Naive thymus-derived CD4-positive, alpha-beta T cell (primary cell): ENCODE results near the gene CAMK2D. TPM values are rescaled to one million over a fixed set of nuclear protein-coding genes. Genes with fewer than 3 reads are reported as not detected.
"Not testable (repeated sequence)": the region's sequence is repeated elsewhere in the genome, so short reads cannot be mapped to it uniquely, and the experiment has no call there.

Experiments used
- ATAC-seq: fragments of 150-1000 bp; cut with Tn5 transposase; 2 replicates; pipeline ENCODE4 v1.10.0; 2021; ENCODE audit warnings: mild to moderate bottlenecking, moderate library complexity
- CTCF ChIA-PET: fragments of 350-600 bp; sonication (Branson Sonifier 250); formaldehyde crosslinking; loops from one replicate; lab custom pipeline; 2021; ENCODE audit warnings: antibody characterized with exemption; lab: Charles Lee
- POLR2A ChIA-PET: fragments of 350-600 bp; sonication (Branson Sonifier 250); formaldehyde crosslinking; loops from one replicate; lab custom pipeline; 2021; ENCODE audit warnings: antibody characterized with exemption, inconsistent platforms; lab: Charles Lee
- DNase-seq, 9 donors: peaks; one replicate each; pipeline versions ENCODE4 v3.0.0 to v3.0.0-alpha.2; 2020 to 2022; ENCODE audit warnings: mixed read lengths in 1 of 9
- H3K27ac ChIP-seq: one replicate; pipeline ENCODE4 v1.7.0; 2013; ENCODE audit warnings: mild to moderate bottlenecking, low read depth, low read length, moderate library complexity
- H3K27me3 ChIP-seq, 2 donors: one replicate each; pipeline ENCODE4 v1.7.0; 2013; ENCODE audit warnings: low read length in 2 of 2, mild to moderate bottlenecking in 2 of 2, moderate library complexity in 2 of 2; ENCODE audit not compliant: control insufficient read depth in 2 of 2, insufficient read depth in 2 of 2
- H3K36me3 ChIP-seq, 3 experiments: 1 replicate in 2 of 3; 2 replicates in 1 of 3; pipeline ENCODE4 v1.7.0; 2013; ENCODE audit warnings: low read length in 3 of 3, mild to moderate bottlenecking in 3 of 3, moderate library complexity in 1 of 3; ENCODE audit not compliant: insufficient read depth in 3 of 3, control insufficient read depth in 2 of 3
- H3K4me1 ChIP-seq, 2 donors: one replicate each; pipeline ENCODE4 v1.7.0; 2013; ENCODE audit warnings: low read length in 2 of 2, mild to moderate bottlenecking in 2 of 2, moderate library complexity in 1 of 2; ENCODE audit not compliant: control insufficient read depth in 2 of 2, insufficient read depth in 2 of 2
- H3K4me3 ChIP-seq: 2 replicates; pipeline ENCODE4 v1.7.0; 2013; ENCODE audit warnings: mild to moderate bottlenecking, low read length
- H3K9me3 ChIP-seq, 3 experiments: 1 replicate in 2 of 3; 2 replicates in 1 of 3; pipeline ENCODE4 v1.7.0; 2013; ENCODE audit warnings: low read length in 3 of 3; ENCODE audit not compliant: control insufficient read depth in 2 of 3
- H3K27ac Mint-ChIP-seq, 9 donors: one replicate each; pipeline ENCODE4 v1.8.0; 2020 to 2022; ENCODE audit warnings: mixed read lengths in 9 of 9, mild to moderate bottlenecking in 8 of 9, moderate library complexity in 5 of 9, inconsistent platforms in 2 of 9
- H3K27me3 Mint-ChIP-seq, 5 donors: one replicate each; pipeline ENCODE4 v1.8.0; 2021 to 2022; ENCODE audit warnings: mixed read lengths in 5 of 5, mild to moderate bottlenecking in 1 of 5
- H3K36me3 Mint-ChIP-seq, 5 donors: one replicate each; pipeline ENCODE4 v1.8.0; 2020 to 2022; ENCODE audit warnings: mixed read lengths in 5 of 5, mild to moderate bottlenecking in 3 of 5, inconsistent platforms in 1 of 5
- H3K4me1 Mint-ChIP-seq, 7 donors: one replicate each; pipeline ENCODE4 v1.8.0; 2020 to 2022; ENCODE audit warnings: mixed read lengths in 7 of 7, mild to moderate bottlenecking in 3 of 7, inconsistent platforms in 1 of 7
- H3K4me3 Mint-ChIP-seq, 10 donors: one replicate each; pipeline ENCODE4 v1.8.0; 2020 to 2022; ENCODE audit warnings: mild to moderate bottlenecking in 10 of 10, mixed read lengths in 10 of 10, moderate library complexity in 6 of 10, inconsistent platforms in 2 of 10
- H3K9me3 Mint-ChIP-seq, 11 donors: one replicate each; pipeline ENCODE4 v1.8.0; 2020 to 2022; ENCODE audit warnings: mixed read lengths in 11 of 11, mild to moderate bottlenecking in 4 of 11, inconsistent platforms in 1 of 11, moderate library complexity in 1 of 11
- intact Hi-C, 2 donors: fragments of 100-400 bp; cut with micrococcal nuclease; formaldehyde crosslinking; loops; one replicate each; pipeline ENCODE4 v1.15.1; 2023
- polyA plus RNA-seq, 2 donors: library from polyadenylated mRNA; unstranded; fragments of 300-500 nt; fragmentation: Illumina TruSeq; gene quantifications; one replicate each; pipeline ENCODE4 v1.2.3, GENCODE V29; 2021
- total RNA-seq, 6 experiments: library from RNA in 5 of 6; stranded (reverse) in 5 of 6; gene quantifications; 1 replicate in 5 of 6; 2 replicates in 1 of 6; pipeline ENCODE4 v1.2.3 and lab custom pipeline; 2021 to 2026

CAMK2D gene
- total RNA-seq (10 to 100 TPM; 35.8 to 41.2 (median 40.0) TPM), polyA plus RNA-seq (10 to 100 TPM; 13.5 to 13.8 TPM), total RNA-seq (lab: John Stamatoyannopoulos, UW) (86.3 reads per million, percentile 82 among the genes with 10 or more reads in this experiment)

GRCh38 chr4:113761620-113762185 is at the start of gene CAMK2D:
Gene CAMK2D (minus strand): TSS chr4:113761738. CDS start chr4:113761068, 670 bp downstream.
- CTCF ChIA-PET = no interaction called here

GRCh38 chr4:113810906-113811305 is 49.4 kb upstream of the CAMK2D start:
- no peaks in the 10 kb centered on the region for H3K27me3 ChIP-seq
- CTCF ChIA-PET = no interaction called here
- H3K9me3 ChIP-seq = no peaks in the 10 kb centered on the region

More at GRCh38 chr4:113761620-113762185, at the start of gene CAMK2D:
- no peaks in the 10 kb centered on the region for H3K9me3 ChIP-seq
- Mint-ChIP-seq H3K9me3 (peaks cover 0 to 7% (median 0%) of the 10 kb centered on the region in 11 donors), H3K4me3 (peak within 1 kb of the TSS; percentile 92 to 100 (median 96)), H3K4me1 (peaks cover 15 to 51% (median 43%) of the 10 kb centered on the region in 7 donors), H3K27me3 (peaks cover 0 to 3% (median 0%) of the 10 kb centered on the region in 5 donors), H3K36me3 (peaks cover 0 to 12% (median 7%) of the 10 kb centered on the region in 5 donors), H3K27ac (peak within 1 kb of the TSS; percentile 96 to 100 (median 98))
- H3K36me3 ChIP-seq = no peaks in the 10 kb centered on the region
- DNase-seq (peak; percentile 66 to 91 (median 87)), ATAC-seq (peak; percentile 71)
- no peaks in the 10 kb centered on the region for H3K27me3 ChIP-seq
- peak within 1 kb of the TSS; percentile 97 for H3K4me3 ChIP-seq
- POLR2A ChIA-PET = interaction anchor here (0.6 to 2.2 kb wide), 15 partner anchors 11 to 227 kb away, joined by 3 to 15 read pairs (median 4); no protein-coding TSS in a partner anchor
- intact Hi-C loops = loop anchor here (1.0 to 10.0 kb wide), 25 partner anchors 7 to 1617 kb away; partner anchors contain the start of genes AP1AR (in 2 of the 2), LARP7 (in 2 of the 2), FAM241A (in 1 of the 2) and TIFA (in 1 of the 2)
- peaks cover 5 to 18% of the 10 kb centered on the region in 2 donors for H3K4me1 ChIP-seq
- peak within 1 kb of the TSS; percentile 93 for H3K27ac ChIP-seq

GRCh38 chr4:113809311-113809710 is 47.8 kb upstream of the CAMK2D start:
- Histone ChIP-seq H3K4me1 (no peaks in the 10 kb centered on the region), H3K4me3 (no peak overlapping the region), H3K9me3 (no peaks in the 10 kb centered on the region), H3K36me3 (no peaks in the 10 kb centered on the region), H3K27ac (no peak overlapping the region), H3K27me3 (no peaks in the 10 kb centered on the region)
- H3K4me1 Mint-ChIP-seq = peaks cover 0 to 6% (median 0%) of the 10 kb centered on the region in 7 donors
- peaks cover 0 to 6% (median 0%) of the 10 kb centered on the region in 11 donors for H3K9me3 Mint-ChIP-seq
- ATAC-seq (peak; percentile 77), DNase-seq (no peak)
- intact Hi-C loops = no loop called here
- H3K27ac Mint-ChIP-seq = no peak overlapping the region
- no peak overlapping the region for H3K4me3 Mint-ChIP-seq
- H3K27me3 Mint-ChIP-seq = peaks cover 0 to 3% (median 0%) of the 10 kb centered on the region in 5 donors
- ChIA-PET CTCF (interaction anchor here (0.6 kb wide), 1 partner anchor 655 kb away, joined by 3 read pairs; no protein-coding TSS in a partner anchor), POLR2A (no interaction called here)
- H3K36me3 Mint-ChIP-seq = no peaks in the 10 kb centered on the region

More at GRCh38 chr4:113810906-113811305, 49.4 kb upstream of the CAMK2D start:
- Mint-ChIP-seq H3K9me3 (peaks cover 0 to 5% (median 0%) of the 10 kb centered on the region in 11 donors), H3K4me3 (no peak overlapping the region), H3K27ac (no peak overlapping the region), H3K27me3 (peaks cover 0 to 3% (median 0%) of the 10 kb centered on the region in 5 donors), H3K4me1 (peaks cover 0 to 6% (median 0%) of the 10 kb centered on the region in 7 donors), H3K36me3 (no peaks in the 10 kb centered on the region)
- no peak for ATAC-seq
- POLR2A ChIA-PET = interaction anchor here (0.6 kb wide), 1 partner anchor 149 kb away, joined by 3 read pairs; no protein-coding TSS in a partner anchor
- no peak overlapping the region for H3K27ac ChIP-seq
- no peaks in the 10 kb centered on the region for H3K36me3 ChIP-seq
- H3K4me3 ChIP-seq = no peak overlapping the region
- intact Hi-C loops = no loop called here
- no peaks in the 10 kb centered on the region for H3K4me1 ChIP-seq
- no peak for DNase-seq

DNA sequence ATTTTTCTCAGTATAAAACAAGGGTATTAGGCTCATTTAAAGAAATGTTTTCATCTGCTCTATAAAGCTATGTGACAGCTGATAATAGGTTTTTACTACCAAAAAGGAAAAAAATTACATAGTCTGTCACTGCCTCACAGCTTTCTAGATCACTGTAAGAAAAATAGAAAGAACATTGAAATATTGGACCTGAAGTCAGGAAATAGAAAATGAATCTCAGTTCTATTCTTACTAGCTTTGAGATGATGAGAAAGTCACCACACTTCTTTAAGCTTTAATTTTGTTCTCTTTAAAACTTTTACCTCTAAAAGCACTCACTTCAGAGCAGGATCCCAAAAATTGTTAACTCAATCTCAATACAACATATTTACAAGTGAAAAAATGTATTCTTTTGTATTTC is 45.3 kb upstream of the CAMK2D start:
- POLR2A ChIA-PET = interaction anchor here (0.7 kb wide), 1 partner anchor 43 kb away, joined by 3 read pairs; no protein-coding TSS in a partner anchor
- ATAC-seq = no peak
- Histone ChIP-seq H3K27me3 (no peaks in the 10 kb centered on the region), H3K27ac (no peak overlapping the region), H3K4me1 (no peaks in the 10 kb centered on the region), H3K9me3 (peaks cover 0 to 4% (median 0%) of the 10 kb centered on the region in 3 experiments), H3K4me3 (no peak overlapping the region), H3K36me3 (no peaks in the 10 kb centered on the region)
- DNase-seq = no peak
- peaks cover 0 to 11% (median 2%) of the 10 kb centered on the region in 11 donors for H3K9me3 Mint-ChIP-seq
- peak overlapping the region in 1 of 9 donors; percentile 19 for H3K27ac Mint-ChIP-seq
- H3K27me3 Mint-ChIP-seq = peaks cover 0 to 3% (median 0%) of the 10 kb centered on the region in 5 donors
- H3K4me3 Mint-ChIP-seq = no peak overlapping the region
- H3K4me1 Mint-ChIP-seq = peaks cover 0 to 6% (median 0%) of the 10 kb centered on the region in 7 donors
- peaks cover 0 to 6% (median 0%) of the 10 kb centered on the region in 5 donors for H3K36me3 Mint-ChIP-seq
- CTCF ChIA-PET = no interaction called here
- intact Hi-C loops = no loop called here

DNA sequence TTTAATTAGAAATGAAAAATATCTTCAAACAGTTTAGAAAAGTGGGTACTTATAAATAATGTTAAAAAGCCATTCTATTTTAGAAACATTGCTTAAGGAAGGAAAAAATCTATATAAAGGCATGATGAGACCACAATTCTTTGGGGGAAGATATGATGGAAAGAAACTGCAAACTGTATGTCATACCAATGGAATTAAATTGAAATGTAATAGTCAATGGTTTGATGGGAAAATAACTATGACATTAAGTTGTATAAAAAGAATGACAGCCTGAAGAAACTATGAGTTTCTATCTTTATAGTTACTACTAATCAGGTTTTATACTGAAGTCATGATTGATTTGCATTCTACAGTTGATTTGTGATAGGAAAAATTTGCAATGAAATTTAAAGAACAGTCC is 40.3 kb upstream of the CAMK2D start:
- H3K27me3 Mint-ChIP-seq = no peaks in the 10 kb centered on the region
- H3K36me3 ChIP-seq = no peaks in the 10 kb centered on the region
- H3K27ac ChIP-seq = no peak overlapping the region
- no peak for ATAC-seq
- ChIA-PET CTCF (no interaction called here), POLR2A (no interaction called here)
- H3K4me1 Mint-ChIP-seq = no peaks in the 10 kb centered on the region
- no peaks in the 10 kb centered on the region for H3K4me1 ChIP-seq
- peaks cover 0 to 6% (median 0%) of the 10 kb centered on the region in 5 donors for H3K36me3 Mint-ChIP-seq
- no peak overlapping the region for H3K4me3 ChIP-seq
- DNase-seq = no peak
- no peaks in the 10 kb centered on the region for H3K27me3 ChIP-seq
- intact Hi-C loops = no loop called here
- no peak overlapping the region for H3K27ac Mint-ChIP-seq
- H3K9me3 Mint-ChIP-seq = peaks cover 0 to 11% (median 4%) of the 10 kb centered on the region in 11 donors
- H3K4me3 Mint-ChIP-seq = no peak overlapping the region
- H3K9me3 ChIP-seq = peaks cover 0 to 4% (median 0%) of the 10 kb centered on the region in 3 experiments

GRCh38 chr4:113796381-113796780 is 34.8 kb upstream of the CAMK2D start:
- H3K27me3 ChIP-seq, H3K27ac Mint-ChIP-seq, H3K36me3 ChIP-seq, ATAC-seq, DNase-seq, H3K4me1 Mint-ChIP-seq, H3K9me3 ChIP-seq, H3K27ac ChIP-seq, CTCF ChIA-PET, H3K4me3 ChIP-seq, intact Hi-C loops, H3K4me1 ChIP-seq, H3K27me3 Mint-ChIP-seq, POLR2A ChIA-PET, H3K4me3 Mint-ChIP-seq: not testable (repeated sequence)
- peaks cover 0 to 42% (median 19%) of the 10 kb centered on the region in 11 donors for H3K9me3 Mint-ChIP-seq
- H3K36me3 Mint-ChIP-seq = peaks cover 1 to 22% (median 19%) of the 10 kb centered on the region in 5 donors
